Measurements from ENCODE around the gene GGT5.

GGT5 gene

GRCh38 chr22:24170632-24171031 is 74.2 kb downstream of the GGT5 start:
- no peak for DNase-seq (ENCODE audit: low read depth)
- in situ Hi-C loops (cut with HindIII; ENCODE audit: low sequenced_read_pairs), result no loop called here
- TF ChIP-seq, protein P1, sequence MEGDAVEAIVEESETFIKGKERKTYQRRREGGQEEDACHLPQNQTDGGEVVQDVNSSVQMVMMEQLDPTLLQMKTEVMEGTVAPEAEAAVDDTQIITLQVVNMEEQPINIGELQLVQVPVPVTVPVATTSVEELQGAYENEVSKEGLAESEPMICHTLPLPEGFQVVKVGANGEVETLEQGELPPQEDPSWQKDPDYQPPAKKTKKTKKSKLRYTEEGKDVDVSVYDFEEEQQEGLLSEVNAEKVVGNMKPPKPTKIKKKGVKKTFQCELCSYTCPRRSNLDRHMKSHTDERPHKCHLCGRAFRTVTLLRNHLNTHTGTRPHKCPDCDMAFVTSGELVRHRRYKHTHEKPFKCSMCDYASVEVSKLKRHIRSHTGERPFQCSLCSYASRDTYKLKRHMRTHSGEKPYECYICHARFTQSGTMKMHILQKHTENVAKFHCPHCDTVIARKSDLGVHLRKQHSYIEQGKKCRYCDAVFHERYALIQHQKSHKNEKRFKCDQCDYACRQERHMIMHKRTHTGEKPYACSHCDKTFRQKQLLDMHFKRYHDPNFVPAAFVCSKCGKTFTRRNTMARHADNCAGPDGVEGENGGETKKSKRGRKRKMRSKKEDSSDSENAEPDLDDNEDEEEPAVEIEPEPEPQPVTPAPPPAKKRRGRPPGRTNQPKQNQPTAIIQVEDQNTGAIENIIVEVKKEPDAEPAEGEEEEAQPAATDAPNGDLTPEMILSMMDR (IDR thresholded peaks at IDR 0.05; ENCODE audit: low read depth, low read length, missing control alignments), result no peak
- no peak overlapping the region for H3K4me3 ChIP-seq (ENCODE audit: low read depth, low read length)

DNA sequence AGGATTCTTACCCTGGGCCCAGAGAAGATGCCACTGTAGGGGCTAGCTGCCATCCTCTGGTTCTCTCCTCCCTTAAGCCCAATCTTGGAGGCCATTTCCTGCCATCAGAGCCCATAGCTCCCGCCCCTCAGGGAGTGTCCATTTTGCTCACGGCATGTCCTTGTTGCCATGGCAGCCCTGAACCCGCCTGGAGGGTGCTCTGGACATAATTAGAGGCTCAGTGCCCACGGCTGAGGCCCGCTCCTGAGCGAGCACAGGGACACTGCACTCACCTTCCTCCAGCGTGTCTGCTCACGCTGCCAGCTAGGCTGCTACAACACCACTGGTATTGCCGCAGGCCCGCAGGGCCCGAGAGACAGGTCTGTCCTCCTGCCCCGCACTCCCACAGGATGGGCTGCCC is 74.7 kb downstream of the GGT5 start:
- in situ Hi-C loops (cut with HindIII; ENCODE audit: low sequenced_read_pairs), result no loop called here
- no peak overlapping the region for H3K4me3 ChIP-seq (ENCODE audit: low read depth, low read length)
- DNase-seq (ENCODE audit: low read depth), result no peak
- TF ChIP-seq, protein P1 (IDR thresholded peaks at IDR 0.05; ENCODE audit: low read depth, low read length, missing control alignments), result no peak
